LNCaP clone FGC (cell line): Measurements from ENCODE around the gene TTBK2.

Source experiments
- DNase-seq: peaks from one replicate; pipeline ENCODE4 v3.0.0-alpha.2; 2011; ENCODE audit warnings: low read depth
- H3K4me3 ChIP-seq: 2 replicates; pipeline ENCODE4 v1.5.1; 2011; ENCODE audit warnings: mild to moderate bottlenecking, low read depth, low read length, control low read depth
- TF ChIP-seq, protein P1 (sequence below): IDR thresholded peaks from 2 replicates; pipeline ENCODE4 v1.5.1; 2012; ENCODE audit warnings: mild to moderate bottlenecking; ENCODE audit not compliant: control insufficient read depth, insufficient read depth; ENCODE audit errors: extremely low read depth

Gene TTBK2

DNA sequence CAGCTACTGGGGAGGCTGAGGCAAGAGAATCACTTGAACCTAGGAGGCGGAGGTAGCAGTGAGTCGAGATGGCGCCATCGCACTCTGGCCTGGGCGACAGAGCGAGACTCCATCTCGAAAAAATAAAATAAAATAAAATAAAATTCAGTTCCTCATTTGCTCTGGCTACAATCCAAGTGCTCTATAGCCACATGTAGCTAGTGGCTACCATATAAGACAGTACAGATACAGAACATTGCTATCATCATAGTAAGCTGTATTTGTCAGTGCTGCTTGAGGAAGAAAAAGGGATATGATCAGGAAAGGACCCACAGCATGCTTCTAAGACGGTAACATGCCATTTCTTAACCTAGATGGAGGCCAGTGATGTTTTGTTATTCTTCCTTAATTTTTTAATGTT lies 95.0 kb downstream of the TTBK2 start:
- H3K4me3 ChIP-seq, result no peak overlapping the region
- no peak for DNase-seq
- TF ChIP-seq, protein P1, sequence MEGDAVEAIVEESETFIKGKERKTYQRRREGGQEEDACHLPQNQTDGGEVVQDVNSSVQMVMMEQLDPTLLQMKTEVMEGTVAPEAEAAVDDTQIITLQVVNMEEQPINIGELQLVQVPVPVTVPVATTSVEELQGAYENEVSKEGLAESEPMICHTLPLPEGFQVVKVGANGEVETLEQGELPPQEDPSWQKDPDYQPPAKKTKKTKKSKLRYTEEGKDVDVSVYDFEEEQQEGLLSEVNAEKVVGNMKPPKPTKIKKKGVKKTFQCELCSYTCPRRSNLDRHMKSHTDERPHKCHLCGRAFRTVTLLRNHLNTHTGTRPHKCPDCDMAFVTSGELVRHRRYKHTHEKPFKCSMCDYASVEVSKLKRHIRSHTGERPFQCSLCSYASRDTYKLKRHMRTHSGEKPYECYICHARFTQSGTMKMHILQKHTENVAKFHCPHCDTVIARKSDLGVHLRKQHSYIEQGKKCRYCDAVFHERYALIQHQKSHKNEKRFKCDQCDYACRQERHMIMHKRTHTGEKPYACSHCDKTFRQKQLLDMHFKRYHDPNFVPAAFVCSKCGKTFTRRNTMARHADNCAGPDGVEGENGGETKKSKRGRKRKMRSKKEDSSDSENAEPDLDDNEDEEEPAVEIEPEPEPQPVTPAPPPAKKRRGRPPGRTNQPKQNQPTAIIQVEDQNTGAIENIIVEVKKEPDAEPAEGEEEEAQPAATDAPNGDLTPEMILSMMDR, result no peak

- TF ChIP-seq, protein P1, result no peak
- H3K4me3 ChIP-seq, result no peak overlapping the region
- no peak for DNase-seq
Measured at GRCh38 chr15:42820811-42821210, 99.8 kb downstream of the TTBK2 start.

DNA sequence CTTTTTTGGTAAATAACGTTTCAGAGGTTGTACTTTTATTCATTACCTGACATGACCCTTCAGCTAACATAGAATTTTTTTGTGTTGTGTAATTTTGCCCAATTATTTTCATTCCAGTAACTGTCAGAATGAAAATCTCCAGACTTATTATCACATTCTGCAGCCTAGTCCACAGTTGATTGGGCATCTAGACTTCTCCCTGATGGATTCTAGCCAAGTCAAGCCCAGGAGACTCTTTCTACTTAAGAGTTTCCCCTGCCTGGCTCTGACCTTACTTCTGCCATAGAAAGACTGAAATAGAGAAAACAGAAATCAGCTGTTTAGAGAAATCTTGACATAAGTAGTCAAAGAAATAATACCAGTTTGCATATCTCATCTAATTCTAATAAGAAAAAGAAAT lies 100.8 kb downstream of the TTBK2 start:
- TF ChIP-seq, protein P1, result no peak
- DNase-seq, result no peak
- no peak overlapping the region for H3K4me3 ChIP-seq

DNA sequence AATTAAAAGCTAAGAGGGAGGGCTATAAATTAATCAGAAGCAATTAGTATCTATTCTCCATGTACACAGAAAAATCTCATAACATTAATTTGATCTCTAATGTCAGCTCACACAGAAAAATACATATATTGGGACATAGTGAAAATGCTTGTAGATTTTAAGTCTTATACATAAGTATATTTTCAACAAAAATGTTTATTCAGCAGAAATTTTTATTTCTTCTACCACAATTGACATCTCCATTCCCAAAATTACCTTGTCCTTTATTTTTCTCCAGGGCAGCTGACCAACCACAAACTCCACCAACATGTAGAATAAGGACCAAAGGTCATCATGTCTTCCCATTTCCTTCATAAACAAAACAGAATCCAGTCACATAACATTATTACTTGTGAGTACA lies 109.1 kb downstream of the TTBK2 start:
- TF ChIP-seq, protein P1, result no peak
- DNase-seq, result no peak
- no peak overlapping the region for H3K4me3 ChIP-seq

DNA sequence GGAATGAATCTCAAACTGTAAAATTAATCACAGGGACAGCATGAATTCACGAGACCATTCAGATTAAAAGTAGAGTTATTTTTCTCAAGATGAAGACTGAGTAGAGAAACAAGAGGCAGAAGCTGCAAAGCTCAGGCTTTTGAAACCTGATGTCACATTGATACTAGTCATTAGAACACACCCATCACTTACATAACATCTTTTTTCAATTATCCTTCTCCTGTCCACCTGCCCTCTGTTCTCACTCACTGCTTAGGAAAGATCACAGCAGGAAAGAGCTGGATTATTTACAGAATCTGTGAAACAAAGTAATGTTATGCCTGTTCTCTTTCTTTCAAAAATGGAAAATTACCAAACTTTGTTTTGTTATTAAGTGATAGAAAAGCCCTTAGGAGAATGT lies 111.7 kb downstream of the TTBK2 start:
- no peak overlapping the region for H3K4me3 ChIP-seq
- TF ChIP-seq, protein P1, result no peak
- DNase-seq, result no peak

DNA sequence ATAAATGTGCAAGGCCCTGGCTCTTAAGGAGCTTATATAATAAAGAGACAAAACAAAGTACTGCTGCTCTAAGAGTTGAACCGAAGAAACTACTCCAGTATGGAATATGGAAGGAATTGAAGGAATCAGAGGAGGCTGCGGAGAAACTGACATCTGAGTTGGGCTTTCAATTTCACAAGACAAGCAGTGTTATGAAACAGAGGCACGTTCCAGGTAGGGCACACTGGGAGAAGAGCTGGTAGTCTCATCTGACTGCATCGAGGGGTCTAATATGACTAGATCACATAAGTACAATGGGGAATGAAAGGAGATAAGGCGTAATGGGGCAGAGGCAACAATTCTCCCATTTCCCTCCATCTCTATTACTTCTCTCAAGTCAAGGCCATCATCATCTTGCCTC lies 115.3 kb downstream of the TTBK2 start:
- H3K4me3 ChIP-seq, result no peak overlapping the region
- TF ChIP-seq, protein P1, result no peak
- no peak for DNase-seq

- no peak overlapping the region for H3K4me3 ChIP-seq
- TF ChIP-seq, protein P1, result no peak
- DNase-seq, result no peak
Measured at GRCh38 chr15:42804739-42805138, 115.8 kb downstream of the TTBK2 start.
